ENCODE measurements around the gene ANO10.
"Not testable (repeated sequence)": the region's sequence is repeated elsewhere in the genome, so short reads cannot be mapped to it uniquely, and the experiment has no call there.

DNA sequence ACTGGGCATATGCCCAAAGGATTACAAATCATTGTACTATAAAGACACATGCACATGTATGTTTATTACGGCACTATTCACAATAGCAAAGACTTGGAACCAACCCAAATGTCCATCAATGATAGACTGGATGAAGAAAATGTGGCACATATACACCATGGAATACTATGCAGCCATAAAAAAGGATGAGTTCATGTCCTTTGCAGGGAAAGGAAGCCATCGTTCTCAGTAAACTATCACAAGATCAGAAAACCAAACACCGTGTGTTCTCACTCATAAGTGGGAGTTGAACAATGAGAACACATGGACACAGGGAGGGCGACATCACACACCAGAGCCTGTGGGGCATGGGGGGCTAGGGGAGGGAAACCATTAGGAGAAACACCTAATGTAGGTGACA is 128.9 kb downstream of the ANO10 start:
- TF ChIP-seq, protein P1, sequence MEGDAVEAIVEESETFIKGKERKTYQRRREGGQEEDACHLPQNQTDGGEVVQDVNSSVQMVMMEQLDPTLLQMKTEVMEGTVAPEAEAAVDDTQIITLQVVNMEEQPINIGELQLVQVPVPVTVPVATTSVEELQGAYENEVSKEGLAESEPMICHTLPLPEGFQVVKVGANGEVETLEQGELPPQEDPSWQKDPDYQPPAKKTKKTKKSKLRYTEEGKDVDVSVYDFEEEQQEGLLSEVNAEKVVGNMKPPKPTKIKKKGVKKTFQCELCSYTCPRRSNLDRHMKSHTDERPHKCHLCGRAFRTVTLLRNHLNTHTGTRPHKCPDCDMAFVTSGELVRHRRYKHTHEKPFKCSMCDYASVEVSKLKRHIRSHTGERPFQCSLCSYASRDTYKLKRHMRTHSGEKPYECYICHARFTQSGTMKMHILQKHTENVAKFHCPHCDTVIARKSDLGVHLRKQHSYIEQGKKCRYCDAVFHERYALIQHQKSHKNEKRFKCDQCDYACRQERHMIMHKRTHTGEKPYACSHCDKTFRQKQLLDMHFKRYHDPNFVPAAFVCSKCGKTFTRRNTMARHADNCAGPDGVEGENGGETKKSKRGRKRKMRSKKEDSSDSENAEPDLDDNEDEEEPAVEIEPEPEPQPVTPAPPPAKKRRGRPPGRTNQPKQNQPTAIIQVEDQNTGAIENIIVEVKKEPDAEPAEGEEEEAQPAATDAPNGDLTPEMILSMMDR (IDR thresholded peaks at IDR 0.05; ENCODE audit: insufficient read depth, low read depth, low read length), result not testable (repeated sequence)
- TF ChIP-seq EZH2 (IDR thresholded peaks at IDR 0.05; ENCODE audit: insufficient read depth, low read length), result not testable (repeated sequence)
